ENCODE measurements around the gene TRPM8.

TRPM8 gene

GRCh38 chr2:233999182-233999581 lies 82.0 kb downstream of the TRPM8 start:
- Histone ChIP-seq H3K36me3 (replicated peaks; ENCODE audit: low read depth, low read length) (no peaks in the 10 kb centered on the region), H3K4me2 (ENCODE audit: low read length) (no peak overlapping the region), H3K4me1 (ENCODE audit: low read length) (no peaks in the 10 kb centered on the region), H3K27ac (ENCODE audit: low read length) (no peak overlapping the region), H3K9me3 (ENCODE audit: insufficient read depth, low read length) (no peaks in the 10 kb centered on the region), H2AFZ (ENCODE audit: low read depth, low read length) (no peak overlapping the region), H3K27me3 (ENCODE audit: low read depth, low read length) (no peaks in the 10 kb centered on the region), H3K79me2 (ENCODE audit: low read length) (no peaks in the 10 kb centered on the region), H3K4me3 (ENCODE audit: low read length) (no peak overlapping the region), H3K9ac (ENCODE audit: low read length) (no peak overlapping the region), H4K20me1 (ENCODE audit: insufficient read depth, low read length) (no peaks in the 10 kb centered on the region)
- no peak for TF ChIP-seq EZH2phosphoT487 (IDR thresholded peaks at IDR 0.05; ENCODE audit: low read depth)
- TF ChIP-seq CTCF (IDR thresholded peaks at IDR 0.05; ENCODE audit: low read depth, low read length): no peak

- Histone ChIP-seq H3K9ac (ENCODE audit: low read length) (no peak overlapping the region), H3K27me3 (ENCODE audit: low read depth, low read length) (0 out of 2 replicates have a peak, but pooled peaks cover 3% of the 10 kb centered on the region), H3K4me3 (ENCODE audit: low read length) (no peak overlapping the region), H3K36me3 (replicated peaks; ENCODE audit: low read depth, low read length) (no peaks in the 10 kb centered on the region), H3K79me2 (ENCODE audit: low read length) (no peaks in the 10 kb centered on the region), H3K4me1 (ENCODE audit: low read length) (no peaks in the 10 kb centered on the region), H4K20me1 (ENCODE audit: insufficient read depth, low read length) (no peaks in the 10 kb centered on the region), H2AFZ (ENCODE audit: low read depth, low read length) (no peak overlapping the region), H3K4me2 (ENCODE audit: low read length) (no peak overlapping the region), H3K9me3 (ENCODE audit: insufficient read depth, low read length) (no peaks in the 10 kb centered on the region), H3K27ac (ENCODE audit: low read length) (no peak overlapping the region)
- no peak for TF ChIP-seq CTCF (IDR thresholded peaks at IDR 0.05; ENCODE audit: low read depth, low read length)
- no peak for TF ChIP-seq EZH2phosphoT487 (IDR thresholded peaks at IDR 0.05; ENCODE audit: low read depth)
These were observed 84.4 kb downstream of the TRPM8 start for GRCh38 chr2:234001380-234002160.

GRCh38 chr2:234002281-234002680 lies 85.1 kb downstream of the TRPM8 start:
- Histone ChIP-seq H4K20me1 (ENCODE audit: insufficient read depth, low read length) (no peaks in the 10 kb centered on the region), H3K4me2 (ENCODE audit: low read length) (no peak overlapping the region)
- no peak for TF ChIP-seq EZH2phosphoT487 (IDR thresholded peaks at IDR 0.05; ENCODE audit: low read depth)
- no peak for TF ChIP-seq CTCF (IDR thresholded peaks at IDR 0.05; ENCODE audit: low read depth, low read length)

GRCh38 chr2:234003972-234004617 lies 86.9 kb downstream of the TRPM8 start:
- no peak overlapping the region for H3K4me2 ChIP-seq (ENCODE audit: low read length)
- no peaks in the 10 kb centered on the region for H3K79me2 ChIP-seq (ENCODE audit: low read length)
- no peak overlapping the region for H3K27ac ChIP-seq (ENCODE audit: low read length)
- H4K20me1 ChIP-seq (ENCODE audit: insufficient read depth, low read length): no peaks in the 10 kb centered on the region
- no peak for TF ChIP-seq EZH2phosphoT487 (IDR thresholded peaks at IDR 0.05; ENCODE audit: low read depth)
- TF ChIP-seq CTCF (IDR thresholded peaks at IDR 0.05; ENCODE audit: low read depth, low read length): no peak
- H3K4me1 ChIP-seq (ENCODE audit: low read length): no peaks in the 10 kb centered on the region
- no peak overlapping the region for H3K4me3 ChIP-seq (ENCODE audit: low read length)
- 0 out of 2 replicates have a peak, but pooled peaks cover 3% of the 10 kb centered on the region for H3K27me3 ChIP-seq (ENCODE audit: low read depth, low read length)
- H3K9ac ChIP-seq (ENCODE audit: low read length): no peak overlapping the region
- no peak overlapping the region for H2AFZ ChIP-seq (ENCODE audit: low read depth, low read length)
- H3K9me3 ChIP-seq (ENCODE audit: insufficient read depth, low read length): no peaks in the 10 kb centered on the region
- no peaks in the 10 kb centered on the region for H3K36me3 ChIP-seq (replicated peaks; ENCODE audit: low read depth, low read length)

More at GRCh38 chr2:234002281-234002680, 85.1 kb downstream of the TRPM8 start:
- Histone ChIP-seq H3K27ac (ENCODE audit: low read length) (no peak overlapping the region), H3K9me3 (ENCODE audit: insufficient read depth, low read length) (no peaks in the 10 kb centered on the region), H3K4me3 (ENCODE audit: low read length) (no peak overlapping the region), H2AFZ (ENCODE audit: low read depth, low read length) (no peak overlapping the region), H3K27me3 (ENCODE audit: low read depth, low read length) (0 out of 2 replicates have a peak, but pooled peaks cover 3% of the 10 kb centered on the region), H3K79me2 (ENCODE audit: low read length) (no peaks in the 10 kb centered on the region), H3K9ac (ENCODE audit: low read length) (no peak overlapping the region), H3K36me3 (replicated peaks; ENCODE audit: low read depth, low read length) (no peaks in the 10 kb centered on the region), H3K4me1 (ENCODE audit: low read length) (no peaks in the 10 kb centered on the region)
